Measurements from ENCODE around the gene TUBA1B.

- TF ChIP-seq TAF1 (conservative IDR thresholded peaks at IDR 0.05) = no peak
- TF ChIP-seq, protein P1, sequence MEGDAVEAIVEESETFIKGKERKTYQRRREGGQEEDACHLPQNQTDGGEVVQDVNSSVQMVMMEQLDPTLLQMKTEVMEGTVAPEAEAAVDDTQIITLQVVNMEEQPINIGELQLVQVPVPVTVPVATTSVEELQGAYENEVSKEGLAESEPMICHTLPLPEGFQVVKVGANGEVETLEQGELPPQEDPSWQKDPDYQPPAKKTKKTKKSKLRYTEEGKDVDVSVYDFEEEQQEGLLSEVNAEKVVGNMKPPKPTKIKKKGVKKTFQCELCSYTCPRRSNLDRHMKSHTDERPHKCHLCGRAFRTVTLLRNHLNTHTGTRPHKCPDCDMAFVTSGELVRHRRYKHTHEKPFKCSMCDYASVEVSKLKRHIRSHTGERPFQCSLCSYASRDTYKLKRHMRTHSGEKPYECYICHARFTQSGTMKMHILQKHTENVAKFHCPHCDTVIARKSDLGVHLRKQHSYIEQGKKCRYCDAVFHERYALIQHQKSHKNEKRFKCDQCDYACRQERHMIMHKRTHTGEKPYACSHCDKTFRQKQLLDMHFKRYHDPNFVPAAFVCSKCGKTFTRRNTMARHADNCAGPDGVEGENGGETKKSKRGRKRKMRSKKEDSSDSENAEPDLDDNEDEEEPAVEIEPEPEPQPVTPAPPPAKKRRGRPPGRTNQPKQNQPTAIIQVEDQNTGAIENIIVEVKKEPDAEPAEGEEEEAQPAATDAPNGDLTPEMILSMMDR (IDR thresholded peaks at IDR 0.05; ENCODE audit: low read depth, low read length, missing input control) = no peak
- TF ChIP-seq, protein P2, sequence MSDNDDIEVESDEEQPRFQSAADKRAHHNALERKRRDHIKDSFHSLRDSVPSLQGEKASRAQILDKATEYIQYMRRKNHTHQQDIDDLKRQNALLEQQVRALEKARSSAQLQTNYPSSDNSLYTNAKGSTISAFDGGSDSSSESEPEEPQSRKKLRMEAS (IDR thresholded peaks at IDR 0.05) = no peak
- no peak for TF ChIP-seq FOXA1 (IDR thresholded peaks at IDR 0.05)
- TF ChIP-seq YY1 (IDR thresholded peaks at IDR 0.05) = no peak
- TF ChIP-seq, protein P3, sequence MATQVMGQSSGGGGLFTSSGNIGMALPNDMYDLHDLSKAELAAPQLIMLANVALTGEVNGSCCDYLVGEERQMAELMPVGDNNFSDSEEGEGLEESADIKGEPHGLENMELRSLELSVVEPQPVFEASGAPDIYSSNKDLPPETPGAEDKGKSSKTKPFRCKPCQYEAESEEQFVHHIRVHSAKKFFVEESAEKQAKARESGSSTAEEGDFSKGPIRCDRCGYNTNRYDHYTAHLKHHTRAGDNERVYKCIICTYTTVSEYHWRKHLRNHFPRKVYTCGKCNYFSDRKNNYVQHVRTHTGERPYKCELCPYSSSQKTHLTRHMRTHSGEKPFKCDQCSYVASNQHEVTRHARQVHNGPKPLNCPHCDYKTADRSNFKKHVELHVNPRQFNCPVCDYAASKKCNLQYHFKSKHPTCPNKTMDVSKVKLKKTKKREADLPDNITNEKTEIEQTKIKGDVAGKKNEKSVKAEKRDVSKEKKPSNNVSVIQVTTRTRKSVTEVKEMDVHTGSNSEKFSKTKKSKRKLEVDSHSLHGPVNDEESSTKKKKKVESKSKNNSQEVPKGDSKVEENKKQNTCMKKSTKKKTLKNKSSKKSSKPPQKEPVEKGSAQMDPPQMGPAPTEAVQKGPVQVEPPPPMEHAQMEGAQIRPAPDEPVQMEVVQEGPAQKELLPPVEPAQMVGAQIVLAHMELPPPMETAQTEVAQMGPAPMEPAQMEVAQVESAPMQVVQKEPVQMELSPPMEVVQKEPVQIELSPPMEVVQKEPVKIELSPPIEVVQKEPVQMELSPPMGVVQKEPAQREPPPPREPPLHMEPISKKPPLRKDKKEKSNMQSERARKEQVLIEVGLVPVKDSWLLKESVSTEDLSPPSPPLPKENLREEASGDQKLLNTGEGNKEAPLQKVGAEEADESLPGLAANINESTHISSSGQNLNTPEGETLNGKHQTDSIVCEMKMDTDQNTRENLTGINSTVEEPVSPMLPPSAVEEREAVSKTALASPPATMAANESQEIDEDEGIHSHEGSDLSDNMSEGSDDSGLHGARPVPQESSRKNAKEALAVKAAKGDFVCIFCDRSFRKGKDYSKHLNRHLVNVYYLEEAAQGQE (IDR thresholded peaks at IDR 0.05) = no peak
- TF ChIP-seq RAD21 (IDR thresholded peaks at IDR 0.05) = no peak
- no peak for TF ChIP-seq NR2F2 (IDR thresholded peaks at IDR 0.05)
- TF ChIP-seq EGR1 (IDR thresholded peaks at IDR 0.05; ENCODE audit: low read depth in 2 of 2) = no peak
- TF ChIP-seq ZBTB33 (IDR thresholded peaks at IDR 0.05) = no peak
- no peak for TF ChIP-seq JUND (IDR thresholded peaks at IDR 0.05)
- TF ChIP-seq SP1 (IDR thresholded peaks at IDR 0.05) = no peak
- no peak for TF ChIP-seq GABPA (IDR thresholded peaks at IDR 0.05 in 1 of 2, conservative IDR thresholded peaks at IDR 0.05 in 1 of 2)
- TF ChIP-seq ATF3 (IDR thresholded peaks at IDR 0.05) = no peak
Observed at GRCh38 chr12:49170924-49171323, 39.7 kb upstream of the TUBA1B start.
